WTC11 (cell line): Measurements from ENCODE around the gene CENPX. TPM values are rescaled to one million over a fixed set of nuclear protein-coding genes. Genes with fewer than 3 reads are reported as not detected.
A peak's percentile ranks its signal among the peaks of the same experiment; 100 is the strongest.

Experiments
- ATAC-seq: fragments of 200-7000 bp; cut with Tn5 transposase; 2 replicates; pipeline ENCODE4 v1.10.0; 2021; ENCODE audit warnings: mild to moderate bottlenecking, moderate library complexity
- CTCF ChIA-PET: fragments of 300-600 bp; sonication (Branson Sonifier 250); formaldehyde crosslinking; loops from one replicate; lab custom pipeline; 2021; ENCODE audit warnings: antibody characterized with exemption; lab: Charles Lee
- POLR2A ChIA-PET: fragments of 350-600 bp; sonication (Branson Sonifier 250); formaldehyde crosslinking; loops from one replicate; lab custom pipeline; 2021; ENCODE audit warnings: antibody characterized with exemption; lab: Charles Lee
- DNase-seq: peaks from one replicate; pipeline ENCODE4 v3.0.0; 2021; ENCODE audit warnings: low spot score
- H3K27ac Mint-ChIP-seq: 2 replicates; pipeline ENCODE4 v1.8.0; 2021; ENCODE audit warnings: mixed read lengths
- H3K27me3 Mint-ChIP-seq: 2 replicates; pipeline ENCODE4 v1.8.0; 2021; ENCODE audit warnings: low read depth, mild to moderate bottlenecking, moderate library complexity, mixed read lengths
- H3K36me3 Mint-ChIP-seq: 2 replicates; pipeline ENCODE4 v1.8.0; 2021; ENCODE audit warnings: mixed read lengths
- H3K4me1 Mint-ChIP-seq: 2 replicates; pipeline ENCODE4 v1.8.0; 2022; ENCODE audit warnings: mixed read lengths
- H3K4me3 Mint-ChIP-seq: 2 replicates; pipeline ENCODE4 v1.8.0; 2021; ENCODE audit warnings: mild to moderate bottlenecking, moderate library complexity, mixed read lengths
- H3K9me3 Mint-ChIP-seq: 2 replicates; pipeline ENCODE4 v1.8.0; 2021; ENCODE audit warnings: mixed read lengths
- CDX4 ChIP-seq: fragments of 250-450 bp; sonication (Bioruptor Pico); IDR thresholded peaks from 2 replicates; pipeline ENCODE4 v1.9.0; 2021; ENCODE audit warnings: moderate library complexity, mild to moderate bottlenecking, inconsistent platforms, borderline replicate concordance
- EMX1 ChIP-seq: fragments of 250-450 bp; sonication (Bioruptor Pico); IDR thresholded peaks from 2 replicates; pipeline ENCODE4 v1.8.0; 2021; ENCODE audit warnings: mild to moderate bottlenecking
- ESRRA ChIP-seq: sonication (generic); formaldehyde crosslinking; IDR thresholded peaks from 2 replicates; pipeline ENCODE4 v1.8.1; 2022; ENCODE audit warnings: mild to moderate bottlenecking, missing genetic modification reagents, borderline replicate concordance
- HMGXB4 ChIP-seq: sonication (generic); formaldehyde crosslinking; IDR thresholded peaks from 2 replicates; pipeline ENCODE4 v1.8.1; 2023; ENCODE audit warnings: mild to moderate bottlenecking, moderate library complexity, missing genetic modification reagents
- JUN ChIP-seq: sonication (generic); formaldehyde crosslinking; IDR thresholded peaks from 2 replicates; pipeline ENCODE4 v1.8.0; 2023; ENCODE audit warnings: mild to moderate bottlenecking, missing genetic modification reagents
- SMAD4 ChIP-seq: sonication (generic); formaldehyde crosslinking; IDR thresholded peaks from 2 replicates; pipeline ENCODE4 v1.8.0; 2022; ENCODE audit warnings: mild to moderate bottlenecking, missing genetic modification reagents
- SP1 ChIP-seq: sonication (generic); formaldehyde crosslinking; conservative IDR thresholded peaks from 2 replicates; pipeline ENCODE4 v1.8.1; 2022; ENCODE audit warnings: missing genetic modification reagents
- TEAD1 ChIP-seq: sonication (generic); formaldehyde crosslinking; IDR thresholded peaks from 2 replicates; pipeline ENCODE4 v1.8.0; 2022; ENCODE audit warnings: mild to moderate bottlenecking, missing genetic modification reagents
- ZBTB21 ChIP-seq: sonication (generic); formaldehyde crosslinking; IDR thresholded peaks from 2 replicates; pipeline ENCODE4 v1.8.1; 2023; ENCODE audit warnings: mild to moderate bottlenecking, missing genetic modification reagents, borderline replicate concordance
- ZNF281 ChIP-seq: sonication (generic); formaldehyde crosslinking; IDR thresholded peaks from 2 replicates; pipeline ENCODE4 v1.8.0; 2023; ENCODE audit warnings: mild to moderate bottlenecking, missing genetic modification reagents
- ZNF416 ChIP-seq: fragments of 250-450 bp; sonication (Bioruptor Pico); IDR thresholded peaks from 2 replicates; pipeline ENCODE4 v1.9.0; 2021; ENCODE audit warnings: mild to moderate bottlenecking, inconsistent platforms
- total RNA-seq: library from RNA; stranded (reverse); gene quantifications from 3 replicates; pipeline ENCODE4 v1.2.3, GENCODE V29; 2021
- TF ChIP-seq, protein P1 (sequence below): fragments of 250-450 bp; sonication (Bioruptor Pico); IDR thresholded peaks from 2 replicates; pipeline ENCODE4 v1.9.0; 2021; ENCODE audit warnings: mild to moderate bottlenecking
- TF ChIP-seq, protein P2 (sequence below): sonication (generic); formaldehyde crosslinking; IDR thresholded peaks from 2 replicates; pipeline ENCODE4 v1.8.0; 2023; ENCODE audit warnings: missing genetic modification reagents
- TF ChIP-seq, protein P3 (sequence below): sonication (generic); formaldehyde crosslinking; IDR thresholded peaks from 2 replicates; pipeline ENCODE4 v1.8.1; 2023; ENCODE audit warnings: mild to moderate bottlenecking, missing genetic modification reagents

CENPX gene
- total RNA-seq, 1 experiment from 2014 or later = 121 TPM

DNA sequence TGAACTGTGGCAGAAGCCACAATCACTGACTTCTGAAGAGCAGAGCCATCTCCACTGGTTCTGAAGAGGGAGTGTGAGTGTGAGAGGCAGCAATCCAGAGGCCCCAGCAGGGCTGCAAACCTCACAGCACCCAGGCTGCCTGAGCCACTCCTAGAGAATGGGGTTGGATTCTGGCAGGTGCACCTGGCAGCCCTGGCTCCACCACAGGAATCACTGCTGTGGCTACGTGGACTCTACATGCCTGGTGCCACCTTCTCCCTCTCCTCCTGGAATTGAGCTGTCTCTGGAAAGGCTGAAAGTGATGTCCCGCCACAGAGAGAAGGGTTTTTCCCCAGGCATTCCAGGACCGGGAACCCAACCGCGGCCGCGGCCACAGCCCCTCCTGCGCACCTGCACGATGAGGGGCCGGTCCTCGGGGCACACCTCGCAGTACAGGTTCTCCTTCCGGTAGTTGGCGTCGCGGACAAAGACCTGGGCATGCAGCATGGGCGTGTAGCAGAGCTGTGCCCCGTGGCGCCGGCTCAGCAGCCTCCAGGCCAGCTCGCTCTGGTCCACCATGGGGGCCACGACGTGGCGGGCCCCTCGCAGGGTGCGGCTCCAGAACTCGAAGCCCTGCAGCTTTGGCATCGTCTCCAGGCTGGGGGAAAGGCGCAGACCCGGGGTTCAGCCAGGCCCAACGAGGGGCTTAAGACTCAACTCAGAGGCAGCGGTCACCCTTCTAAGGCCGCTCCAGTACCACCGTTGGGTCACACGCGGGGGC, 41.9 kb upstream of the CENPX start:
- 0 out of 2 replicates have a peak, but pooled peaks cover 2% of the 10 kb centered on the region for H3K4me1 Mint-ChIP-seq
- POLR2A ChIA-PET = no interaction called here
- DNase-seq = no peak
- no peak overlapping the region for H3K27ac Mint-ChIP-seq
- CTCF ChIA-PET = interaction anchor here (1.4 to 3.4 kb wide), 4 partner anchors 27 to 89 kb away, joined by 5 to 19 read pairs (median 8); partner anchors contain the start of gene DCXR
- TF ChIP-seq TEAD1 (CRISPR knock-in tag) = no peak
- H3K9me3 Mint-ChIP-seq = no peaks in the 10 kb centered on the region
- H3K36me3 Mint-ChIP-seq = peaks cover 3% of the 10 kb centered on the region; the same call in 1 of the 2 replicates
- ATAC-seq = no peak; the same call in 1 of the 2 replicates
- H3K27me3 Mint-ChIP-seq = no peaks in the 10 kb centered on the region; the same call in 1 of the 2 replicates
- peak overlapping the region; percentile 67 for H3K4me3 Mint-ChIP-seq

GRCh38 chr17:82063424-82064415, 41.0 kb upstream of the CENPX start:
- ATAC-seq (no peak), DNase-seq (no peak)
- Mint-ChIP-seq H3K27ac (no peak overlapping the region), H3K27me3 (no peaks in the 10 kb centered on the region), H3K4me1 (0 out of 2 replicates have a peak, but pooled peaks cover 2% of the 10 kb centered on the region), H3K36me3 (peaks cover 3% of the 10 kb centered on the region; the same call in 1 of the 2 replicates), H3K9me3 (no peaks in the 10 kb centered on the region), H3K4me3 (peak overlapping the region; percentile 67)
- CTCF ChIA-PET = interaction anchor here (0.7 to 2.6 kb wide), 4 partner anchors 26 to 90 kb away, joined by 3 to 19 read pairs (median 6); partner anchors contain the start of gene DCXR
- TF ChIP-seq, protein P1, sequence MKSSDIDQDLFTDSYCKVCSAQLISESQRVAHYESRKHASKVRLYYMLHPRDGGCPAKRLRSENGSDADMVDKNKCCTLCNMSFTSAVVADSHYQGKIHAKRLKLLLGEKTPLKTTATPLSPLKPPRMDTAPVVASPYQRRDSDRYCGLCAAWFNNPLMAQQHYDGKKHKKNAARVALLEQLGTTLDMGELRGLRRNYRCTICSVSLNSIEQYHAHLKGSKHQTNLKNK (CRISPR knock-in tag) = no peak
- TF ChIP-seq, protein P2, sequence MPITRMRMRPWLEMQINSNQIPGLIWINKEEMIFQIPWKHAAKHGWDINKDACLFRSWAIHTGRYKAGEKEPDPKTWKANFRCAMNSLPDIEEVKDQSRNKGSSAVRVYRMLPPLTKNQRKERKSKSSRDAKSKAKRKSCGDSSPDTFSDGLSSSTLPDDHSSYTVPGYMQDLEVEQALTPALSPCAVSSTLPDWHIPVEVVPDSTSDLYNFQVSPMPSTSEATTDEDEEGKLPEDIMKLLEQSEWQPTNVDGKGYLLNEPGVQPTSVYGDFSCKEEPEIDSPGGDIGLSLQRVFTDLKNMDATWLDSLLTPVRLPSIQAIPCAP (CRISPR knock-in tag) = no peak
- TF ChIP-seq SP1 (CRISPR knock-in tag) (no peak), ZBTB21 (CRISPR knock-in tag) (no peak), SMAD4 (CRISPR knock-in tag) (no peak), HMGXB4 (CRISPR knock-in tag) (no peak), ZNF416 (CRISPR knock-in tag) (no peak), ESRRA (CRISPR knock-in tag) (no peak), ZNF281 (CRISPR knock-in tag) (no peak), CDX4 (no peak), JUN (CRISPR knock-in tag) (no peak), EMX1 (CRISPR knock-in tag) (no peak)
- TF ChIP-seq, protein P3, sequence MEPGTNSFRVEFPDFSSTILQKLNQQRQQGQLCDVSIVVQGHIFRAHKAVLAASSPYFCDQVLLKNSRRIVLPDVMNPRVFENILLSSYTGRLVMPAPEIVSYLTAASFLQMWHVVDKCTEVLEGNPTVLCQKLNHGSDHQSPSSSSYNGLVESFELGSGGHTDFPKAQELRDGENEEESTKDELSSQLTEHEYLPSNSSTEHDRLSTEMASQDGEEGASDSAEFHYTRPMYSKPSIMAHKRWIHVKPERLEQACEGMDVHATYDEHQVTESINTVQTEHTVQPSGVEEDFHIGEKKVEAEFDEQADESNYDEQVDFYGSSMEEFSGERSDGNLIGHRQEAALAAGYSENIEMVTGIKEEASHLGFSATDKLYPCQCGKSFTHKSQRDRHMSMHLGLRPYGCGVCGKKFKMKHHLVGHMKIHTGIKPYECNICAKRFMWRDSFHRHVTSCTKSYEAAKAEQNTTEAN (CRISPR knock-in tag) = no peak
- POLR2A ChIA-PET = no interaction called here
